HG02763 (cell line): ENCODE measurements around the gene HOMER3.
"Not testable (repeated sequence)": the region's sequence is repeated elsewhere in the genome, so short reads cannot be mapped to it uniquely, and the experiment has no call there.

Experiments used
- ATAC-seq: cut with Tn5 transposase; IDR thresholded peaks from one replicate; pipeline ENCODE4 v1.9.1; 2021; ENCODE audit warnings: mild to moderate bottlenecking, moderate library complexity; ENCODE audit not compliant: unreplicated experiment

HOMER3 gene

GRCh38 chr19:18903156-18904037 is 37.6 kb downstream of the HOMER3 start:
- ATAC-seq: no peak

GRCh38 chr19:18902519-18902918 is 38.5 kb downstream of the HOMER3 start:
- ATAC-seq: not testable (repeated sequence)

GRCh38 chr19:18901491-18901890 is 39.5 kb downstream of the HOMER3 start:
- no peak for ATAC-seq

GRCh38 chr19:18900700-18901481 is 40.1 kb downstream of the HOMER3 start:
- no peak for ATAC-seq

GRCh38 chr19:18899624-18900560 is 41.1 kb downstream of the HOMER3 start:
- ATAC-seq: no peak

- no peak for ATAC-seq
These were observed 42.2 kb downstream of the HOMER3 start for GRCh38 chr19:18898607-18899408.

- ATAC-seq: no peak
These were observed 42.9 kb downstream of the HOMER3 start for GRCh38 chr19:18898081-18898606.

GRCh38 chr19:18897094-18898029 is 43.7 kb downstream of the HOMER3 start:
- no peak for ATAC-seq

GRCh38 chr19:18896421-18896841 is 44.6 kb downstream of the HOMER3 start:
- ATAC-seq: no peak

GRCh38 chr19:18895824-18896341 is 45.1 kb downstream of the HOMER3 start, which contains the start of gene CERS1:
TSS of gene CERS1 (minus strand) at chr19:18896158. CDS start at chr19:18896072, 86 bp downstream.
- no peak for ATAC-seq

- no peak for ATAC-seq
These were observed 45.8 kb downstream of the HOMER3 start for GRCh38 chr19:18895038-18895823.

GRCh38 chr19:18894254-18895037 is 46.6 kb downstream of the HOMER3 start:
- ATAC-seq: no peak

GRCh38 chr19:18893587-18894253 is 47.3 kb downstream of the HOMER3 start:
- no peak for ATAC-seq

GRCh38 chr19:18889949-18890745 is 50.9 kb downstream of the HOMER3 start:
- no peak for ATAC-seq

GRCh38 chr19:18886972-18887371 is 54.0 kb downstream of the HOMER3 start:
- no peak for ATAC-seq
